GM23248 (cell line): ENCODE data around the gene GDNF. TPM values are rescaled to one million over a fixed set of nuclear protein-coding genes. Genes with fewer than 3 reads are reported as not detected.

Experiments used
- DNase-seq: peaks from one replicate; pipeline ENCODE4 v3.0.0-alpha.2; 2015
- H2AFZ ChIP-seq: fragments of 200-600 bp; sonication (generic); 2 replicates; pipeline ENCODE4 v1.6.1; 2016; ENCODE audit warnings: antibody characterized with exemption
- H3F3A ChIP-seq: fragments of 200-600 bp; sonication (generic); 2 replicates; pipeline ENCODE4 v1.6.1; 2016; ENCODE audit warnings: mild to moderate bottlenecking, antibody characterized with exemption, mixed run types; ENCODE audit not compliant: insufficient read depth
- H3K27ac ChIP-seq: fragments of 200-600 bp; sonication (generic); 2 replicates; pipeline ENCODE4 v1.5.1; 2016; ENCODE audit warnings: mild to moderate bottlenecking
- H3K27me3 ChIP-seq: fragments of 200-600 bp; sonication (generic); replicated peaks from 2 replicates; pipeline ENCODE4 v1.6.1; 2016; ENCODE audit warnings: mild to moderate bottlenecking; ENCODE audit not compliant: insufficient read depth
- H3K36me3 ChIP-seq: fragments of 200-600 bp; sonication (generic); 2 replicates; pipeline ENCODE4 v1.6.1; 2016; ENCODE audit warnings: low read depth, mild to moderate bottlenecking
- H3K4me1 ChIP-seq: fragments of 200-600 bp; sonication (generic); 2 replicates; pipeline ENCODE4 v1.6.1; 2016; ENCODE audit warnings: mild to moderate bottlenecking; ENCODE audit not compliant: insufficient read depth
- H3K4me2 ChIP-seq: fragments of 200-600 bp; sonication (generic); one replicate; pipeline ENCODE4 v1.6.1; 2016; ENCODE audit warnings: mild to moderate bottlenecking; ENCODE audit not compliant: unreplicated experiment
- H3K4me3 ChIP-seq: fragments of 200-600 bp; sonication (generic); 2 replicates; pipeline ENCODE4 v1.5.1; 2016; ENCODE audit warnings: mild to moderate bottlenecking
- H3K79me2 ChIP-seq: fragments of 200-600 bp; sonication (generic); 2 replicates; pipeline ENCODE4 v1.6.1; 2016; ENCODE audit warnings: mild to moderate bottlenecking; ENCODE audit not compliant: insufficient read depth
- H3K9ac ChIP-seq: fragments of 200-600 bp; sonication (generic); 2 replicates; pipeline ENCODE4 v1.6.1; 2016; ENCODE audit warnings: mild to moderate bottlenecking
- H3K9me2 ChIP-seq: fragments of 200-600 bp; sonication (generic); 2 replicates; pipeline ENCODE4 v1.6.1; 2016; ENCODE audit warnings: mixed run types, mild to moderate bottlenecking, moderate library complexity; ENCODE audit not compliant: insufficient read depth
- H3K9me3 ChIP-seq: fragments of 200-600 bp; sonication (generic); one replicate; pipeline ENCODE4 v1.6.1; 2017; ENCODE audit warnings: low read depth
- H4K20me1 ChIP-seq: fragments of 200-600 bp; sonication (generic); 2 replicates; pipeline ENCODE4 v1.6.0; 2016; ENCODE audit not compliant: insufficient read depth
- EZH2 ChIP-seq: fragments of 200-600 bp; sonication (generic); IDR thresholded peaks from 2 replicates; pipeline ENCODE4 v1.6.1; 2018; ENCODE audit warnings: antibody characterized with exemption, mild to moderate bottlenecking; ENCODE audit not compliant: insufficient read depth, poor library complexity, severe bottlenecking
- EZH2phosphoT487 ChIP-seq: fragments of 200-600 bp; sonication (generic); IDR thresholded peaks from 2 replicates; pipeline ENCODE4 v1.6.1; 2018; ENCODE audit warnings: antibody characterized with exemption, moderate library complexity, mild to moderate bottlenecking, low read depth; ENCODE audit not compliant: insufficient read depth
- WGBS, 2 experiments: methylation state at CpG; one replicate each; pipeline ENCODE4 v1.1.6; 2015 to 2017; ENCODE audit warnings: low lambda C conversion rate in 2 of 2, low coverage in 1 of 2; ENCODE audit errors: missing lambda C conversion rate in 2 of 2; 5-methylcytosine and 5-hydroxymethylcytosine counted together
- in situ Hi-C: fragments of 300-500 bp; cut with MboI; formaldehyde crosslinking; loops from 2 replicates; pipeline ENCODE4 v1.15.0; 2020
- polyA plus RNA-seq: library from polyadenylated mRNA; unstranded; fragments of >200 nt; fragmentation: Nextera tagmentation; extraction: Ambion mirVana; gene quantifications from 2 replicates; pipeline ENCODE4 v1.2.1, GENCODE V29; 2016
- total RNA-seq: library from RNA; depleted of rRNA; stranded (reverse); fragments of >200 nt; shearing (Covaris generic); gene quantifications from 2 replicates; pipeline ENCODE4 v1.2.3, GENCODE V29; 2014

The GDNF gene
- total and polyA plus RNA-seq, 2 experiments from 2014 or later, result 1.7 to 2.9 TPM

- no peak for DNase-seq
- Histone ChIP-seq H4K20me1 (no peaks in the 10 kb centered on the region), H3K9me3 (no peaks in the 10 kb centered on the region), H3K36me3 (no peaks in the 10 kb centered on the region), H3K4me3 (no peak overlapping the region), H3K79me2 (no peaks in the 10 kb centered on the region), H3K4me1 (peaks cover 39% of the 10 kb centered on the region), H3F3A (peaks cover 38% of the 10 kb centered on the region), H3K9ac (no peak overlapping the region), H3K27me3 (no peaks in the 10 kb centered on the region), H3K27ac (no peak overlapping the region), H3K9me2 (no peaks in the 10 kb centered on the region), H3K4me2 (no peak overlapping the region), H2AFZ (no peak overlapping the region)
- in situ Hi-C loops, result no loop called here
- TF ChIP-seq EZH2phosphoT487 (no peak), EZH2 (no peak)
Observed at GRCh38 chr5:37768371-37768770, 71.5 kb downstream of the GDNF start.

GRCh38 chr5:37767961-37768360, 71.9 kb downstream of the GDNF start:
- WGBS, 2 experiments, result 93 to 95% methylated on average over 4 of the region's 4 CpGs
- in situ Hi-C loops, result no loop called here
- Histone ChIP-seq H3K4me3 (no peak overlapping the region), H3K36me3 (no peaks in the 10 kb centered on the region), H3K9me3 (no peaks in the 10 kb centered on the region), H3F3A (peaks cover 34% of the 10 kb centered on the region), H3K27me3 (no peaks in the 10 kb centered on the region), H3K9ac (no peak overlapping the region), H3K4me1 (peaks cover 35% of the 10 kb centered on the region), H3K27ac (no peak overlapping the region), H3K9me2 (no peaks in the 10 kb centered on the region), H3K79me2 (no peaks in the 10 kb centered on the region), H3K4me2 (no peak overlapping the region), H4K20me1 (no peaks in the 10 kb centered on the region), H2AFZ (no peak overlapping the region)
- TF ChIP-seq EZH2, result no peak
- TF ChIP-seq EZH2phosphoT487, result no peak
- DNase-seq, result no peak

DNA sequence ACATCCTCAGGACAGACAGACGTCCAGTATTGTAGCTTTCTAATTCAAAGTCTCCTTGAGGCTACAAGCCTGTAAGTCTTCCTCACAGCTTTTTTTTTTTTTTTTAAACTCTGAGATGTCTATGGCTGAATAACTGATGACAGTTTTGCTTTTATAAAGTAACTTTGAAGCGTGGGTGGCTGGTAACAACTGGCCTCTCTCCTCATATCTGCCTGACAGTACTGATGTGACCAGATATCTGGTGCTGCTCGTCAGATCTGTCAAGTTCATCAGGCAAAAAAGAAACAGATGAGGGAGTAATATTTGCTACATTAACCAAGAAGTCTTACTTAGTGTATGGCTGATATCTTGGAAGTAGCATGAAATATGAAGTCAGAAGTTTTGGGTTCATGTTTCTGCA, 72.6 kb downstream of the GDNF start:
- DNase-seq, result no peak
- peaks cover 27% of the 10 kb centered on the region for H3F3A ChIP-seq
- TF ChIP-seq EZH2phosphoT487, result no peak
- TF ChIP-seq EZH2, result no peak
- H3K27me3 ChIP-seq, result no peaks in the 10 kb centered on the region
- no peaks in the 10 kb centered on the region for H3K9me2 ChIP-seq
- H3K4me1 ChIP-seq, result peaks cover 28% of the 10 kb centered on the region
- H4K20me1 ChIP-seq, result no peaks in the 10 kb centered on the region
- H3K36me3 ChIP-seq, result no peaks in the 10 kb centered on the region
- no peak overlapping the region for H3K4me3 ChIP-seq
- H3K9me3 ChIP-seq, result no peaks in the 10 kb centered on the region
- in situ Hi-C loops, result no loop called here
- H3K9ac ChIP-seq, result no peak overlapping the region
- no peak overlapping the region for H3K27ac ChIP-seq
- H3K4me2 ChIP-seq, result no peak overlapping the region
- no peaks in the 10 kb centered on the region for H3K79me2 ChIP-seq
- H2AFZ ChIP-seq, result no peak overlapping the region
- 86 to 94% methylated on average over 3 of the region's 3 CpGs for WGBS, 2 experiments
